Mesothelial cell of epicardium (in vitro differentiated cells): Measurements from ENCODE around the gene MEGF8. TPM values are rescaled to one million over a fixed set of nuclear protein-coding genes. Genes with fewer than 3 reads are reported as not detected.

Experiments used
- DNase-seq, 2 experiments: peaks; one replicate each; pipeline ENCODE4 v3.0.0; 2021; ENCODE audit warnings: low spot score in 2 of 2; ENCODE audit not compliant: unreplicated experiment in 2 of 2
- H3K27ac Mint-ChIP-seq: 2 replicates; pipeline ENCODE4 v1.8.0; 2021; ENCODE audit warnings: mixed read lengths
- H3K27me3 Mint-ChIP-seq: 2 replicates; pipeline ENCODE4 v1.8.0; 2021; ENCODE audit warnings: low read depth, mixed read lengths
- H3K36me3 Mint-ChIP-seq: 2 replicates; pipeline ENCODE4 v1.8.0; 2021; ENCODE audit warnings: mixed read lengths
- H3K4me1 Mint-ChIP-seq: 2 replicates; pipeline ENCODE4 v1.8.0; 2021; ENCODE audit warnings: mixed read lengths
- H3K4me3 Mint-ChIP-seq: 2 replicates; pipeline ENCODE4 v1.8.0; 2021; ENCODE audit warnings: mild to moderate bottlenecking, moderate library complexity, mixed read lengths
- H3K9me3 Mint-ChIP-seq: 2 replicates; pipeline ENCODE4 v1.8.0; 2021; ENCODE audit warnings: mixed read lengths
- total RNA-seq: library from RNA; stranded (reverse); gene quantifications from 3 replicates; pipeline ENCODE4 v1.2.1, GENCODE V29; 2021
- TF ChIP-seq, protein P1 (sequence below): fragments of 200-600 bp; sonication (generic); IDR thresholded peaks from one replicate; pipeline ENCODE4 v1.5.0; 2021; ENCODE audit warnings: antibody characterized with exemption; ENCODE audit not compliant: unreplicated experiment

The MEGF8 gene
- total RNA-seq, 1 donor from 2014 or later: 58.9 TPM

DNA sequence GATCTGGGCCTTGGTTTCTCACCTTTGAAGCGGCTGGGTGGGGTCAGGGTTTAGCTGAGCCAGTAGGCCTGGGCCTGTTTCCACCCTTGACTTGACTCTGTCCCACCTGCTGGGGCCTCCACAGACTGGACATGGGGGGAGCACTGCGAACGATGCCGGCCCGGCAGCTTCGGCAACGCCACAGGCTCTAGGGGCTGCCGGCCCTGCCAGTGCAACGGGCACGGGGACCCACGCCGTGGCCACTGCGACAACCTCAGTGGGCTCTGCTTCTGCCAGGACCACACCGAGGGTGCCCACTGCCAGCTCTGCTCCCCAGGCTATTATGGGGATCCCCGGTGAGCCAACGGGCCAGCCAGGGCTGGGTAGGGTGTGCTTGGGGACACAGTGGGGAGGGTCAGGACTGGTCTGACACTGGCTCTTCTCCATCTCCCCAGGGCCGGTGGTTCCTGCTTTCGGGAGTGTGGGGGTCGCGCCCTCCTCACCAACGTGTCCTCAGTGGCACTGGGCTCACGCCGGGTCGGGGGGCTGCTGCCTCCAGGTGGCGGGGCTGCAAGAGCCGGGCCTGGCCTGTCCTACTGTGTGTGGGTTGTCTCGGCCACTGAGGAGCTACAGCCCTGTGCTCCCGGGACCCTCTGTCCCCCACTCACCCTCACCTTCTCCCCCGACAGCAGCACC lies 28.0 kb downstream of the MEGF8 start:
- peaks cover under 1% of the 10 kb centered on the region for H3K4me1 Mint-ChIP-seq
- no peaks in the 10 kb centered on the region for H3K9me3 Mint-ChIP-seq
- TF ChIP-seq, protein P1, sequence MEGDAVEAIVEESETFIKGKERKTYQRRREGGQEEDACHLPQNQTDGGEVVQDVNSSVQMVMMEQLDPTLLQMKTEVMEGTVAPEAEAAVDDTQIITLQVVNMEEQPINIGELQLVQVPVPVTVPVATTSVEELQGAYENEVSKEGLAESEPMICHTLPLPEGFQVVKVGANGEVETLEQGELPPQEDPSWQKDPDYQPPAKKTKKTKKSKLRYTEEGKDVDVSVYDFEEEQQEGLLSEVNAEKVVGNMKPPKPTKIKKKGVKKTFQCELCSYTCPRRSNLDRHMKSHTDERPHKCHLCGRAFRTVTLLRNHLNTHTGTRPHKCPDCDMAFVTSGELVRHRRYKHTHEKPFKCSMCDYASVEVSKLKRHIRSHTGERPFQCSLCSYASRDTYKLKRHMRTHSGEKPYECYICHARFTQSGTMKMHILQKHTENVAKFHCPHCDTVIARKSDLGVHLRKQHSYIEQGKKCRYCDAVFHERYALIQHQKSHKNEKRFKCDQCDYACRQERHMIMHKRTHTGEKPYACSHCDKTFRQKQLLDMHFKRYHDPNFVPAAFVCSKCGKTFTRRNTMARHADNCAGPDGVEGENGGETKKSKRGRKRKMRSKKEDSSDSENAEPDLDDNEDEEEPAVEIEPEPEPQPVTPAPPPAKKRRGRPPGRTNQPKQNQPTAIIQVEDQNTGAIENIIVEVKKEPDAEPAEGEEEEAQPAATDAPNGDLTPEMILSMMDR: no peak

DNA sequence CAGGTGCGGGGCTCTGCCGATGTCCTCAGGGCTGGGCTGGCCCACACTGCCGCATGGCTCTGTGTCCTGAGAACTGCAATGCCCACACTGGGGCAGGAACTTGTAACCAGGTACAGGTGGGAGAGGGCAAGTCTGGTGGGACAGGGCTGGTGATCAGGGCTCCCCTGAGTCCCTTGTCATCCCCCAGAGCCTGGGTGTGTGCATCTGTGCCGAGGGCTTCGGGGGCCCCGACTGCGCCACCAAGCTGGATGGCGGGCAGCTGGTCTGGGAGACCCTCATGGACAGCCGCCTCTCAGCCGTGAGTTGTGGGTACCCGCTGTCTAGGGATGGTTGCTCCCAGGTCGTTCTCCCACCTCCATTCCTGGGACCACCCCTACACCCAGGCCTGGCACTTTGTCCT lies 30.5 kb downstream of the MEGF8 start:
- Mint-ChIP-seq H3K9me3 (no peaks in the 10 kb centered on the region), H3K27ac (no peak overlapping the region), H3K36me3 (peaks cover 21% of the 10 kb centered on the region), H3K4me3 (no peak overlapping the region), H3K27me3 (no peaks in the 10 kb centered on the region), H3K4me1 (peaks cover 2% of the 10 kb centered on the region)
- TF ChIP-seq, protein P1: no peak
- DNase-seq: no peak

More for the DNA sequence above, 28.0 kb downstream of the MEGF8 start:
- Mint-ChIP-seq H3K27ac (no peak overlapping the region), H3K4me3 (no peak overlapping the region), H3K36me3 (peaks cover 19% of the 10 kb centered on the region), H3K27me3 (no peaks in the 10 kb centered on the region)
- DNase-seq: no peak

DNA sequence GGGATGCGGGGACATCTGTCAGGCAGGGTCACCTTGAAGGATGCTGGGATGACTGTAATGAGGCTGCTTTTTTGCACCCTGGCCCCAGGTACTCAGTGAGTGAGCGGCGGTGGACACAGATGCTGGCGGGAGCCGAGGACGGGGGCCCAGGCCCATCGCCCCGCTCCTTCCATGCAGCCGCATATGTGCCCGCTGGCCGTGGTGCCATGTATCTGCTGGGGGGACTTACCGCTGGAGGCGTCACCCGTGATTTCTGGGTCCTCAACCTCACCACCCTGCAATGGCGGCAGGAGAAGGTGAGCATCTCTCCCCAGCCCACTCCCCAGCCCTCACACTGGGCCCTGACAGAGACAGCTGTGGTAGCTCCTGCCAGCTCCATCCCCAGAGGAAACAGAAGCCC lies 31.3 kb downstream of the MEGF8 start:
- H3K4me1 Mint-ChIP-seq: peaks cover 2% of the 10 kb centered on the region

DNA sequence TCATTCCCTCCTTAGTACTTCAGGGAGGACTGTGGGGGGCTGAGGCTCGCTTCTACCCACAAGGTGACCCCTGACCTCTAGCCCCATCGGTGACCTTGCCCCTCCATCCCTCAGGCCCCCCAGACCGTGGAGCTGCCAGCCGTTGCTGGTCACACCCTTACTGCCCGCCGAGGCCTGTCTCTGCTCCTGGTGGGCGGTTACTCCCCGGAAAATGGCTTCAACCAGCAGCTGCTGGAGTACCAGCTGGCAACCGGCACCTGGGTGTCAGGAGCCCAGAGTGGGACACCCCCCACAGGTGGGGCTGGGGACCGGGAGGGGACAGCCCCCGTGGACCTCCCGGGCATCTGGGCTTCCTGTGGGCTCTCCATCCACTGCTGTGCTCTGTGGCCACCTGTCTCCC lies 31.9 kb downstream of the MEGF8 start:
- Mint-ChIP-seq H3K4me3 (no peak overlapping the region), H3K4me1 (peaks cover 2% of the 10 kb centered on the region), H3K36me3 (peaks cover 21% of the 10 kb centered on the region), H3K9me3 (no peaks in the 10 kb centered on the region), H3K27ac (no peak overlapping the region), H3K27me3 (no peaks in the 10 kb centered on the region)
- no peak for DNase-seq
- TF ChIP-seq, protein P1: no peak

More for the DNA sequence above, 31.3 kb downstream of the MEGF8 start:
- H3K4me3 Mint-ChIP-seq: no peak overlapping the region
- no peaks in the 10 kb centered on the region for H3K9me3 Mint-ChIP-seq
- TF ChIP-seq, protein P1: no peak
- no peak for DNase-seq
- no peaks in the 10 kb centered on the region for H3K27me3 Mint-ChIP-seq
- no peak overlapping the region for H3K27ac Mint-ChIP-seq
- peaks cover 22% of the 10 kb centered on the region for H3K36me3 Mint-ChIP-seq

DNA sequence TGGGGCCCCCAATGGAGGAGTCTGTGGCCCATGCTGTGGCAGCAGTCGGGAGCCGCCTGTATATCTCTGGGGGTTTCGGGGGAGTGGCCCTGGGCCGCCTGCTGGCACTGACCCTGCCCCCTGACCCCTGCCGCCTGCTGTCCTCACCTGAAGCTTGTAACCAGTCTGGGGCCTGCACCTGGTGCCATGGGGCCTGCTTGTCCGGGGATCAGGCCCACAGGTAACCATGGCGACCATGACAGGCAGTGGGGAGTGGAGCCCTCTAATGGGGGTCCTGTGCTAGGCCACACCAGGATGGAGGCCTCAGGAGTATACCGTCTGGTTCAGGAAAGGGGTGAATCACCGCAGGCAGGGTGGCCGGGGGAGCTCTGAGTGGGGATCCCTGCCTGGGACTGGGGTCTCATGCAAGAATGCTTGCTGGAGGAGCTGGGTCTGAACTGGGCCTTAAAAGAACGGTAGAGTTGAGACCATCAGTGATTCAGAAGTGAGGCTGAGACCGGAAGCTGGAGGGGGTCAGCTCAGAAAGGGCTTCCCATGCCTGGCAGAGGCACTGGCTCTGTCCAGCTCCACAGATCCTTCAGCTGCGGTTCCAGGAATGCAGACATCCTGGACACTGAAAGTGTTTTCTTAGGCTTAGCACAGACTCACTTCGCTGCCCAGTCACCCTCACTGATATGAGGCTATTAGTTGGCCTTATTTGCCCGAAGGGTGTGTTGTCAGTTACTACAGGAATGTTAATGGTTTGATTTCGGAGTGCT lies 35.5 kb downstream of the MEGF8 start:
- Mint-ChIP-seq H3K9me3 (no peaks in the 10 kb centered on the region), H3K4me1 (peaks cover 2% of the 10 kb centered on the region), H3K4me3 (no peak overlapping the region), H3K27me3 (no peaks in the 10 kb centered on the region), H3K27ac (no peak overlapping the region), H3K36me3 (peaks cover 32% of the 10 kb centered on the region)
- no peak for DNase-seq
- TF ChIP-seq, protein P1: no peak
